Measurements from ENCODE around the gene PNPLA1. TPM values are rescaled to one million over a fixed set of nuclear protein-coding genes. Genes with fewer than 3 reads are reported as not detected.

PNPLA1 gene
- polyA plus RNA-seq, 3 donors: 3.5 to 3.9 (median 3.8) TPM

GRCh38 chr6:36352477-36353157, 82.8 kb downstream of the PNPLA1 start:
- Mint-ChIP-seq H3K27ac (no peak overlapping the region), H3K27me3 (ENCODE audit: low read depth in 3 of 3) (peaks cover 2 to 7% (median 2%) of the 10 kb centered on the region in 3 donors), H3K36me3 (peaks cover 0 to 1% of the 10 kb centered on the region in 2 donors), H3K9me3 (peaks cover 0 to 7% (median 0%) of the 10 kb centered on the region in 7 donors), H3K4me1 (peaks cover 24% of the 10 kb centered on the region), H3K4me3 (no peak overlapping the region)
- no peaks in the 10 kb centered on the region for H3K79me2 ChIP-seq (ENCODE audit: insufficient read depth, low read length)
- H3K9ac ChIP-seq (ENCODE audit: insufficient read depth, low read length, poor library complexity, severe bottlenecking): no peak overlapping the region
- 87% methylated on average over 3 of the region's 8 CpGs for WGBS (ENCODE audit: insufficient coverage)
- H4K20me1 ChIP-seq (ENCODE audit: insufficient read depth, low read length): no peaks in the 10 kb centered on the region
- no peaks in the 10 kb centered on the region for H3K9me3 ChIP-seq (replicated peaks in 1 of 2; ENCODE audit: control insufficient read depth in 1 of 2, insufficient read depth in 1 of 2, low read length in 2 of 2)
- intact Hi-C loops (cut with micrococcal nuclease): no loop called here
- no peaks in the 10 kb centered on the region for H3K36me3 ChIP-seq (replicated peaks in 1 of 2; ENCODE audit: control insufficient read depth in 1 of 2, insufficient read depth in 2 of 2, low read length in 2 of 2)
- no peak overlapping the region for H3K4me3 ChIP-seq (replicated peaks in 1 of 3; ENCODE audit: low read depth in 2 of 3, low read length in 3 of 3)
- no peak overlapping the region for H3K27ac ChIP-seq (ENCODE audit: low read depth in 1 of 2, low read length in 2 of 2)
- no peaks in the 10 kb centered on the region for H3K27me3 ChIP-seq (ENCODE audit: control insufficient read depth in 2 of 2, insufficient read depth in 2 of 2, low read length in 2 of 2)
- H2AFZ ChIP-seq (ENCODE audit: insufficient read depth, low read depth, low read length, poor library complexity, severe bottlenecking): no peak overlapping the region
- H3K4me1 ChIP-seq (ENCODE audit: control insufficient read depth in 1 of 2, insufficient read depth in 2 of 2, low read length in 2 of 2): peaks cover 15% of the 10 kb centered on the region in 2 donors
- no peak overlapping the region for H3K4me2 ChIP-seq (replicated peaks; ENCODE audit: extremely low read depth, low read length, poor library complexity, severe bottlenecking)
- no peak for DNase-seq
- TF ChIP-seq, protein P1, sequence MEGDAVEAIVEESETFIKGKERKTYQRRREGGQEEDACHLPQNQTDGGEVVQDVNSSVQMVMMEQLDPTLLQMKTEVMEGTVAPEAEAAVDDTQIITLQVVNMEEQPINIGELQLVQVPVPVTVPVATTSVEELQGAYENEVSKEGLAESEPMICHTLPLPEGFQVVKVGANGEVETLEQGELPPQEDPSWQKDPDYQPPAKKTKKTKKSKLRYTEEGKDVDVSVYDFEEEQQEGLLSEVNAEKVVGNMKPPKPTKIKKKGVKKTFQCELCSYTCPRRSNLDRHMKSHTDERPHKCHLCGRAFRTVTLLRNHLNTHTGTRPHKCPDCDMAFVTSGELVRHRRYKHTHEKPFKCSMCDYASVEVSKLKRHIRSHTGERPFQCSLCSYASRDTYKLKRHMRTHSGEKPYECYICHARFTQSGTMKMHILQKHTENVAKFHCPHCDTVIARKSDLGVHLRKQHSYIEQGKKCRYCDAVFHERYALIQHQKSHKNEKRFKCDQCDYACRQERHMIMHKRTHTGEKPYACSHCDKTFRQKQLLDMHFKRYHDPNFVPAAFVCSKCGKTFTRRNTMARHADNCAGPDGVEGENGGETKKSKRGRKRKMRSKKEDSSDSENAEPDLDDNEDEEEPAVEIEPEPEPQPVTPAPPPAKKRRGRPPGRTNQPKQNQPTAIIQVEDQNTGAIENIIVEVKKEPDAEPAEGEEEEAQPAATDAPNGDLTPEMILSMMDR (IDR thresholded peaks at IDR 0.05): no peak

DNA sequence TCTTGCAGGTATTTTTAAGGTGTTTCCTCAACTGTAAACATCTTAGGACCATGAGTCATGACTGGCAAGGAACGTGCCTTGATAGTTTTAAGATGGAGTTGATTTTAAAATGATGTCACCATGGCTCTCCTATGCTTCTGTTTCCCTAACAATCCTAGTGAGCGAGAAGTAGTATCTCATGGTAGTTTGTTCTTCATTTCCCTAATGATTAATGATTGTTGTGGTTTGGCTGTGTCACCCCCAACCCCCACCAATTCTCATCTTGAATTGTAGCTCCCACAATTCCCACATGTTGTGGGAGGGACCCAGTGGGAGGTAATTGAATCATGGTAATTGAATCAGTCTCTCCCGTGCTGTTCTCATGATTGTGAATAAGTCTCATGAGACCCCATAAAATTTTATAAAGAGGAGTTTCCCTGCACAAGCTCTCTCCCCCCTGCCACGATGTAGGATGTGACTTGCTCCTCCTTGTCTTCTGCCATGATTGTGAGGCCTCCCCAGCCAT, 83.6 kb downstream of the PNPLA1 start:
- Histone ChIP-seq H3K27me3 (ENCODE audit: control insufficient read depth in 2 of 2, insufficient read depth in 2 of 2, low read length in 2 of 2) (no peaks in the 10 kb centered on the region), H3K4me3 (replicated peaks in 1 of 3; ENCODE audit: low read depth in 2 of 3, low read length in 3 of 3) (no peak overlapping the region), H3K79me2 (ENCODE audit: insufficient read depth, low read length) (no peaks in the 10 kb centered on the region), H3K36me3 (replicated peaks in 1 of 2; ENCODE audit: control insufficient read depth in 1 of 2, insufficient read depth in 2 of 2, low read length in 2 of 2) (no peaks in the 10 kb centered on the region), H3K27ac (ENCODE audit: low read depth in 1 of 2, low read length in 2 of 2) (no peak overlapping the region), H3K9me3 (replicated peaks in 1 of 2; ENCODE audit: control insufficient read depth in 1 of 2, insufficient read depth in 1 of 2, low read length in 2 of 2) (no peaks in the 10 kb centered on the region), H3K4me2 (replicated peaks; ENCODE audit: extremely low read depth, low read length, poor library complexity, severe bottlenecking) (no peak overlapping the region), H3K4me1 (ENCODE audit: control insufficient read depth in 1 of 2, insufficient read depth in 2 of 2, low read length in 2 of 2) (peaks cover 15% of the 10 kb centered on the region in 2 donors), H2AFZ (ENCODE audit: insufficient read depth, low read depth, low read length, poor library complexity, severe bottlenecking) (no peak overlapping the region), H3K9ac (ENCODE audit: insufficient read depth, low read length, poor library complexity, severe bottlenecking) (no peak overlapping the region), H4K20me1 (ENCODE audit: insufficient read depth, low read length) (no peaks in the 10 kb centered on the region)
- TF ChIP-seq, protein P1 (IDR thresholded peaks at IDR 0.05): no peak
- DNase-seq: no peak
- Mint-ChIP-seq H3K9me3 (peaks cover 0 to 7% (median 0%) of the 10 kb centered on the region in 7 donors), H3K4me1 (peaks cover 24% of the 10 kb centered on the region), H3K27me3 (ENCODE audit: low read depth in 3 of 3) (peaks cover 2 to 5% (median 2%) of the 10 kb centered on the region in 3 donors), H3K27ac (no peak overlapping the region), H3K4me3 (no peak overlapping the region), H3K36me3 (peaks cover 0 to 1% of the 10 kb centered on the region in 2 donors)
- intact Hi-C loops (cut with micrococcal nuclease): no loop called here
- WGBS (ENCODE audit: insufficient coverage): no CpG with 5 or more reads among the region's 4 CpGs

Data from CD14-positive monocyte (primary cell).